Smooth muscle cell (in vitro differentiated cells): ENCODE measurements around the gene EFL1. TPM values are rescaled to one million over a fixed set of nuclear protein-coding genes. Genes with fewer than 3 reads are reported as not detected.
"Not testable (repeated sequence)": the region's sequence is repeated elsewhere in the genome, so short reads cannot be mapped to it uniquely, and the experiment has no call there.

Source experiments
- DNase-seq: peaks from one replicate; lab custom pipeline; 2025; ENCODE audit not compliant: unreplicated experiment; lab: John Stamatoyannopoulos, UW
- H2AFZ ChIP-seq: fragments of 200-600 bp; sonication (generic); 2 replicates; pipeline ENCODE4 v1.6.0; 2016; ENCODE audit warnings: antibody characterized with exemption, low read depth, mild to moderate bottlenecking
- H3F3A ChIP-seq: fragments of 200-600 bp; sonication (generic); 2 replicates; pipeline ENCODE4 v1.6.0; 2017; ENCODE audit warnings: antibody characterized with exemption, low read depth
- H3K27ac ChIP-seq: fragments of 200-600 bp; sonication (generic); 2 replicates; pipeline ENCODE4 v1.5.1; 2016; ENCODE audit warnings: low read depth, mild to moderate bottlenecking
- H3K27me3 ChIP-seq: fragments of 200-600 bp; sonication (generic); 2 replicates; pipeline ENCODE4 v1.6.1; 2016; ENCODE audit warnings: low read depth, mild to moderate bottlenecking
- H3K36me3 ChIP-seq: fragments of 200-600 bp; sonication (generic); 2 replicates; pipeline ENCODE4 v1.5.1; 2016; ENCODE audit warnings: low read depth
- H3K4me1 ChIP-seq: fragments of 200-600 bp; sonication (generic); 2 replicates; pipeline ENCODE4 v1.5.1; 2016; ENCODE audit warnings: low read depth
- H3K4me2 ChIP-seq: fragments of 200-600 bp; sonication (generic); 2 replicates; pipeline ENCODE4 v1.6.0; 2016; ENCODE audit warnings: mild to moderate bottlenecking
- H3K4me3 ChIP-seq: fragments of 200-600 bp; sonication (generic); 2 replicates; pipeline ENCODE4 v1.5.1; 2016; ENCODE audit warnings: mild to moderate bottlenecking
- H3K79me2 ChIP-seq: fragments of 200-600 bp; sonication (generic); 2 replicates; pipeline ENCODE4 v1.6.0; 2016; ENCODE audit warnings: low read depth, mild to moderate bottlenecking
- H3K9ac ChIP-seq: fragments of 200-600 bp; sonication (generic); 2 replicates; pipeline ENCODE4 v1.6.0; 2016; ENCODE audit warnings: low read depth
- H3K9me3 ChIP-seq: fragments of 200-600 bp; sonication (generic); replicated peaks from 2 replicates; pipeline ENCODE4 v1.5.1; 2016; ENCODE audit warnings: low read depth
- H4K20me1 ChIP-seq: fragments of 200-600 bp; sonication (generic); 2 replicates; pipeline ENCODE4 v1.6.0; 2016; ENCODE audit warnings: low read depth
- CTCF ChIP-seq: fragments of 200-600 bp; sonication (generic); IDR thresholded peaks from 2 replicates; pipeline ENCODE4 v1.5.1; 2017; ENCODE audit warnings: borderline replicate concordance, mild to moderate bottlenecking, antibody characterized with exemption; ENCODE audit not compliant: insufficient read depth, poor library complexity, severe bottlenecking
- WGBS: methylation state at CpG from one replicate; pipeline ENCODE4 v1.1.7; 2016; ENCODE audit warnings: low lambda C conversion rate; 5-methylcytosine and 5-hydroxymethylcytosine counted together
- polyA plus RNA-seq: library from polyadenylated mRNA; unstranded; fragments of >200 nt; fragmentation: Nextera tagmentation; extraction: Ambion mirVana; gene quantifications from 2 replicates; pipeline ENCODE4 v1.2.1, GENCODE V29; 2016
- total RNA-seq: library from RNA; depleted of rRNA; stranded (reverse); fragments of >200 nt; gene quantifications from 2 replicates; pipeline ENCODE4 v1.2.3, GENCODE V29; 2014

EFL1 gene
- total RNA-seq (12.8 and 13.2 TPM in 2 replicates), polyA plus RNA-seq (4.5 and 9.6 TPM in 2 replicates)

DNA sequence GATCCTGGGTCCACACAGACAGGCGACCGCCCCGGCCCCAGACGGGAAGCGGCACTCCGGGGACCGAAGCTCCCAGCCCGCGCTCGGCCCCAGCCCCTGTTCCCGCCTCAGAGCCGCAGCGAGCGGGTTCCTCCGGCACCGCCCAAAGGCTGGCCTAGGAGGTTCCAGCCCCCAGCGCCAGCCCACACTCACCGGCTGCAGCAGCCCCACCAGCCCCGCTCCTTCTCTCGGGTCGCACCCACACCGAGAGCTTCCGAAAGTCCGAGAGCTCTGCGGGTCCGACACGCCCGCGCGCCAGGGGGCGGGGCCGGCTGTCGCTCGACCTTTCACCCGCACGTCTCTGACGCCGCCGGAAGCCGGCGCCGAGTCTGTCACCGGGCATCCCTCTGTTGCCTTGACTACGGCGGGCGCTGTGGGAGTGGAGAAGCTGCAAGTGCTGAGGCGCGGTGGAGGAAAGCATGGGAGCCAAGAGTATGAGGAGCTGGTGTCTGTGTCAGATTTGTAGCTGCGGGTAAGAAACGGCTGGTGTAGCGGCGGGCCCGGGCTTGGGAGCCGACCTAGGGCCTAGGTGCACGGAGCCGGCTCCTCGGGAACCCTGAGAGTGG, at the start of gene EFL1, which contains the start of gene SAXO2:
Gene EFL1 (minus strand): TSS at position 313 of the 605 bp plus-strand sequence. CDS start 956 bp downstream, outside the sequence.
Gene SAXO2 (plus strand): TSS at position 397 of the 605 bp plus-strand sequence. CDS start 62 bp downstream, at position 459.
- Histone ChIP-seq H4K20me1 (no peaks in the 10 kb centered on the region), H3K36me3 (no peaks in the 10 kb centered on the region), H3K79me2 (peaks cover 4% of the 10 kb centered on the region), H3K9me3 (no peaks in the 10 kb centered on the region), H3K4me3 (peak within 1 kb of the TSS; percentile 97), H3F3A (no peaks in the 10 kb centered on the region), H3K4me2 (peak within 1 kb of the TSS; percentile 82), H3K27me3 (no peaks in the 10 kb centered on the region), H3K27ac (peak within 1 kb of the TSS; percentile 79), H3K4me1 (peaks cover 15% of the 10 kb centered on the region), H3K9ac (peak within 1 kb of the TSS; percentile 73), H2AFZ (peak within 1 kb of the TSS; percentile 98)
- TF ChIP-seq CTCF: no peak
- WGBS: 1% methylated on average over 45 of the region's 57 CpGs
- peak; percentile 62 for DNase-seq

DNA sequence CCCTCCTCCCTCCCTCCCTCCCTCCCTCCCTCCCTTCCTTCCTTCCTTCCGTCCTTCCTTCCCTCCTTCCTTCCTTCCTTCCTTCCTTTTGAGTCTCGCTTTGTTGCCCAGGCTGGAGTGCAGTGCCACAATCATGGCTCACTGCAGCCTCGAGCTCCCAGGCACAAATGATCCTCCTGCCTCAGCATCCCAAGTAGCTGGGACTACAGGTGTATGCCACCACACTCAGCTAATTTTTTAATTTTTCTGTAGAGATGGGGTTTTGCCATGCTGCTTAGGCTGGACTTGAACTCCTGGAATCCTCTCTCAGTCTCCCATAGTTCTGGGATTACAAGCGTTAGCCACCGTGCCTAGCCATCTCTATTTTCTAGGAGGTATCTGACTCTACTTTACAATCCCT, 48.8 kb upstream of the EFL1 start:
- H3K4me2 ChIP-seq, H3K27me3 ChIP-seq, H4K20me1 ChIP-seq, DNase-seq, H3K9me3 ChIP-seq, H3K9ac ChIP-seq, H3K79me2 ChIP-seq, H3K4me3 ChIP-seq, H3K36me3 ChIP-seq, H3F3A ChIP-seq, H3K27ac ChIP-seq, H2AFZ ChIP-seq, H3K4me1 ChIP-seq: not testable (repeated sequence)
- 92% methylated on average over 3 of the region's 5 CpGs for WGBS

- no peaks in the 10 kb centered on the region for H3F3A ChIP-seq
- no peaks in the 10 kb centered on the region for H3K9me3 ChIP-seq
- no peaks in the 10 kb centered on the region for H4K20me1 ChIP-seq
- peaks cover 3% of the 10 kb centered on the region for H3K27me3 ChIP-seq
- H3K27ac ChIP-seq: no peak overlapping the region
- H2AFZ ChIP-seq: no peak overlapping the region
- H3K4me3 ChIP-seq: no peak overlapping the region
- no peak for DNase-seq
- H3K4me2 ChIP-seq: no peak overlapping the region
- no peaks in the 10 kb centered on the region for H3K79me2 ChIP-seq
- no peak for TF ChIP-seq CTCF
- 88% methylated on average over 2 of the region's 2 CpGs for WGBS
- no peak overlapping the region for H3K9ac ChIP-seq
- no peaks in the 10 kb centered on the region for H3K4me1 ChIP-seq
- H3K36me3 ChIP-seq: no peaks in the 10 kb centered on the region
These were observed 47.3 kb upstream of the EFL1 start for GRCh38 chr15:82309802-82310201.

GRCh38 chr15:82307714-82308081, 45.2 kb upstream of the EFL1 start:
- H3K36me3 ChIP-seq: no peaks in the 10 kb centered on the region
- H3F3A ChIP-seq: no peaks in the 10 kb centered on the region
- no peaks in the 10 kb centered on the region for H4K20me1 ChIP-seq
- H2AFZ ChIP-seq: no peak overlapping the region
- H3K4me2 ChIP-seq: no peak overlapping the region
- H3K27ac ChIP-seq: no peak overlapping the region
- H3K9me3 ChIP-seq: no peaks in the 10 kb centered on the region
- H3K27me3 ChIP-seq: peaks cover 3% of the 10 kb centered on the region
- no peaks in the 10 kb centered on the region for H3K79me2 ChIP-seq
- H3K4me1 ChIP-seq: no peaks in the 10 kb centered on the region
- no peak overlapping the region for H3K4me3 ChIP-seq
- WGBS: 97% methylated on average over 4 of the region's 8 CpGs
- no peak for DNase-seq
- no peak overlapping the region for H3K9ac ChIP-seq
- no peak for TF ChIP-seq CTCF
